ENCODE data around the gene TCEA3. TPM values are rescaled to one million over a fixed set of nuclear protein-coding genes. Genes with fewer than 3 reads are reported as not detected.
"Not testable (repeated sequence)": the region's sequence is repeated elsewhere in the genome, so short reads cannot be mapped to it uniquely, and the experiment has no call there.

The TCEA3 gene
- total RNA-seq, 2 donors from 2014 or later: 110 to 140 TPM

DNA sequence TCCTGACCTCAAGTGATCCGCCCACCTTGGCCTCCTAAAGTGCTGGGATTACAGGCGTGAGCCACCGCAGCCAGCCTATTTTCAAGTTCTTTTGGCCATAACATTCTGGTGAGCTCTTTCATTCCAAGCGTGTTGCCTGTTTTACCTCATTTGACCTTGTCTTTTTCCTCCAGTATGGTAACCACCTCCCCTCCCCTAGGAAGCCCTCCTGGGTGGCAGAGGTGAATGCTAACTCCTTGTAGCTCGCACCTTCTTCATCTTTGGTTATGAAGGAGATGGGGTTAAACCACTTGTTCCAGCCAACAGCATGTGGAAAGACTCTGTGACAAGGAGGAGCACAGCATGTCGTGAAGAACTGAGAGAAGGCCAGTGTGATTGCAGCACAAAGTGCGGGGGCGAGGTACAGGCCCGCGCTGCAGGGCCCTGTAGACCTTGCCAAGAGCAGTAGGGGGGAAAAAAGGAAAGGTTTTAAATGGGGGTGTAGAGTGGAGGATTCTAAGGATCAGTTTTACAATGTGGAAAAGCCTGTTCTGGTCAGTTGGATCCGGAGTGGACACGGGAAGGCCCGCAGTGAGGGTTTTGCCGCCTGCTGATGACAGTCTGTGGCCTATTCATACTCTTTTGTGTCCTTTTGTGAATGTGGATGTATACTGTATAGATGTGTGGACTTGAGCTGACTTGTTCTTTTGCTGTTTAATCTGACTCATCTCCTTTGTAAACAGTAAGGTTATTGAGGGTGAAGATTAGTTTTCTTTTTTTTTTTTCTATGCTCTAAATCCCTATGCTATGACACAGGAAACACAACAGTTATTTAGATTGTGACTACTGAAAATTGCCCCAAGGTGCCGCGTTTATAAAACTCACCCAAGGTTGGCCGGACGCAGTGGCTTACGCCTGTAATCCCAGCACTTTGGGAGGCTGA is 47.4 kb downstream of the TCEA3 start:
- intact Hi-C loops (cut with DNase I): no loop called here
- H3K27ac ChIP-seq: peak overlapping the region in 3 of 4 donors; percentile 3 to 32 (median 31)
- H3K4me3 ChIP-seq: no peak overlapping the region
- WGBS, 2 donors: 83 to 90% methylated on average over 19 of the region's 19 CpGs
- no peaks in the 10 kb centered on the region for H3K9me3 ChIP-seq
- DNase-seq (peak in 3 of 4 donors; percentile 31 to 51 (median 32)), ATAC-seq (peak; percentile 57)
- H3K36me3 ChIP-seq (replicated peaks in 1 of 2; ENCODE audit: insufficient read depth in 1 of 2, low read depth in 2 of 2): peaks cover 0 to 5% of the 10 kb centered on the region in 2 donors
- no peaks in the 10 kb centered on the region for H3K27me3 ChIP-seq
- TF ChIP-seq, protein P1, sequence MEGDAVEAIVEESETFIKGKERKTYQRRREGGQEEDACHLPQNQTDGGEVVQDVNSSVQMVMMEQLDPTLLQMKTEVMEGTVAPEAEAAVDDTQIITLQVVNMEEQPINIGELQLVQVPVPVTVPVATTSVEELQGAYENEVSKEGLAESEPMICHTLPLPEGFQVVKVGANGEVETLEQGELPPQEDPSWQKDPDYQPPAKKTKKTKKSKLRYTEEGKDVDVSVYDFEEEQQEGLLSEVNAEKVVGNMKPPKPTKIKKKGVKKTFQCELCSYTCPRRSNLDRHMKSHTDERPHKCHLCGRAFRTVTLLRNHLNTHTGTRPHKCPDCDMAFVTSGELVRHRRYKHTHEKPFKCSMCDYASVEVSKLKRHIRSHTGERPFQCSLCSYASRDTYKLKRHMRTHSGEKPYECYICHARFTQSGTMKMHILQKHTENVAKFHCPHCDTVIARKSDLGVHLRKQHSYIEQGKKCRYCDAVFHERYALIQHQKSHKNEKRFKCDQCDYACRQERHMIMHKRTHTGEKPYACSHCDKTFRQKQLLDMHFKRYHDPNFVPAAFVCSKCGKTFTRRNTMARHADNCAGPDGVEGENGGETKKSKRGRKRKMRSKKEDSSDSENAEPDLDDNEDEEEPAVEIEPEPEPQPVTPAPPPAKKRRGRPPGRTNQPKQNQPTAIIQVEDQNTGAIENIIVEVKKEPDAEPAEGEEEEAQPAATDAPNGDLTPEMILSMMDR (IDR thresholded peaks at IDR 0.05): no peak
- TF ChIP-seq POLR2A (IDR thresholded peaks at IDR 0.05): no peak
- H3K4me1 ChIP-seq: no peaks in the 10 kb centered on the region

DNA sequence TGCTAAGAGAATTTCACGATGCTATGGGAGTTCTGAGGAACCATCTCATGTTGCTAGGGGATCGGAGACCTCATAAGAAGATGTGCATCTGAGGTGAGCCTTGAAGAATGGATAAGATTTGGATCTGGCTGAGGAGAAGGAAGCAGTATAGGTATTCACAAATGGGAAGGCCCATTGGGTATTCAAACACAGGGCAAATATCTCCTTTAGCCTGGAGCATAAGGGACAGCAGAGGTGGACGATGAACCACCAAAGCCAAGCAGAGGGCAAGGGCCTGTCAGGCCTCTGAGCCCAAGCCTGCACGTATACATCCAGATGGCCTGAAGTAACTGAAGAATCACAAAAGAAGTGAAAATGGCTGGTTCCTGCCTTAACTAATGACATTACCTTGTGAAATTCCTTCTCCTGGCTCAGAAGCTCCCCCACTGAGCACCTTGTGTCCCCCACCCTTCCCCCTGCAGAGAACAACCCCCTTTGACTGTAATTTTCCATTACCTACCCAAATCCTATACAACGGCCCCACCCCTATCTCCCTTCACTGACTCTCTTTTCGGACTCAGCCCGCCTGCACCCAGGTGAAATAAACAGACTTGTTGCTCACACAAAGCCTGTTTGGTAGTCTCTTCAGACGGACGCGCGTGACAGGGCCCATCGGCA is 50.3 kb downstream of the TCEA3 start:
- ATAC-seq; intact Hi-C loops (cut with DNase I); H3K9me3 ChIP-seq; H3K4me3 ChIP-seq; H3K27me3 ChIP-seq; H3K36me3 ChIP-seq (replicated peaks in 1 of 2; ENCODE audit: insufficient read depth in 1 of 2, low read depth in 2 of 2); DNase-seq: not testable (repeated sequence)
- Histone ChIP-seq H3K4me1 (peaks cover 19% of the 10 kb centered on the region), H3K27ac (peak overlapping the region in 1 of 4 donors; percentile 24)
- 52 to 71% methylated on average over 11 to 12 of the region's 12 CpGs for WGBS, 2 donors

DNA sequence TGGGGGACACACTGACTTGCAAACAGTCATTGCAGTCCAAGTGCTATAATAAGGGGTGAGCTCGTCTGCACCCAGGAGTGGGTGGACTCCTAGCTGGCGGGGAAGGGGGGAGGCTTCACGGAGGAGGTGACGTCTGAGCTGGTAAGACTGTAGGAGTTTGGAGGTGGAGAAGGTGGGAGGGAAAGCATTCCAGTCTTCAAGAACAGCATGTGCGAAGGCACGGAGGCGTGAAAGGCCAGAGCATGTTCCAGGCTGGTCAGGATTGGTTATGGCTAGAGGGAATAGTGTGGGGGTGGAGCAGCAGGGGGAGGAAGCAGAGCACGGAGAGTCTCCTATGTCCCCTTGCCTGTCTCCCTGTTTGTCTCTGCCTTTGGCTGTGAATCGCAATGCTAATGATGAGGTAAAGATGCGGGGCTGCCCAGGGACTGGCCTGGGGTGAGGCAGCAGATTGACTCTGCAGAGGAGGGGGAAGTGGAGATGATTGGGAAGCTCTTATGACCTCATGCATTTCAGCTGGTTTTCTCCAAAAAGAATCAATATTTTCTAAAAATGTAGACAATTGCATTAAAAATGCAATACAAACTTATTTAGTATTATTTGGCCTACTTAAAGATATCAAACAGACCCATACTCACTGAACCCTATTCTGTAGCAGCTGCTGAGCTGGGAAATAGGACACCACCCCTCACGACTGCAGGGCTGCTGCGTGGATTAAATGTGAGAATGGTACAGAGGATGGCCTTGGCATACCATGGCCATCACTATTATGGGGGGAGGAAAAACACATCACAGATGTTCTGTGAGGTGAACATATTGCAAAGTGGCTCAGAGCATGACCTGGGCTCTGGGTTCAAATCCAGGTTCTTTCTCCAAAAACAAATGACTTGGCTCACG is 52.3 kb downstream of the TCEA3 start:
- DNase-seq: no peak
- Histone ChIP-seq H3K27ac (no peak overlapping the region), H3K9me3 (no peaks in the 10 kb centered on the region), H3K4me1 (peaks cover 22% of the 10 kb centered on the region), H3K27me3 (no peaks in the 10 kb centered on the region), H3K4me3 (no peak overlapping the region), H3K36me3 (replicated peaks in 1 of 2; ENCODE audit: insufficient read depth in 1 of 2, low read depth in 2 of 2) (no peaks in the 10 kb centered on the region)
- WGBS, 2 donors: 73 to 77% methylated on average over 12 to 13 of the region's 13 CpGs
- no peak for ATAC-seq
- intact Hi-C loops (cut with DNase I): no loop called here
- TF ChIP-seq POLR2A (IDR thresholded peaks at IDR 0.05): no peak
- TF ChIP-seq, protein P1 (IDR thresholded peaks at IDR 0.05): no peak

DNA sequence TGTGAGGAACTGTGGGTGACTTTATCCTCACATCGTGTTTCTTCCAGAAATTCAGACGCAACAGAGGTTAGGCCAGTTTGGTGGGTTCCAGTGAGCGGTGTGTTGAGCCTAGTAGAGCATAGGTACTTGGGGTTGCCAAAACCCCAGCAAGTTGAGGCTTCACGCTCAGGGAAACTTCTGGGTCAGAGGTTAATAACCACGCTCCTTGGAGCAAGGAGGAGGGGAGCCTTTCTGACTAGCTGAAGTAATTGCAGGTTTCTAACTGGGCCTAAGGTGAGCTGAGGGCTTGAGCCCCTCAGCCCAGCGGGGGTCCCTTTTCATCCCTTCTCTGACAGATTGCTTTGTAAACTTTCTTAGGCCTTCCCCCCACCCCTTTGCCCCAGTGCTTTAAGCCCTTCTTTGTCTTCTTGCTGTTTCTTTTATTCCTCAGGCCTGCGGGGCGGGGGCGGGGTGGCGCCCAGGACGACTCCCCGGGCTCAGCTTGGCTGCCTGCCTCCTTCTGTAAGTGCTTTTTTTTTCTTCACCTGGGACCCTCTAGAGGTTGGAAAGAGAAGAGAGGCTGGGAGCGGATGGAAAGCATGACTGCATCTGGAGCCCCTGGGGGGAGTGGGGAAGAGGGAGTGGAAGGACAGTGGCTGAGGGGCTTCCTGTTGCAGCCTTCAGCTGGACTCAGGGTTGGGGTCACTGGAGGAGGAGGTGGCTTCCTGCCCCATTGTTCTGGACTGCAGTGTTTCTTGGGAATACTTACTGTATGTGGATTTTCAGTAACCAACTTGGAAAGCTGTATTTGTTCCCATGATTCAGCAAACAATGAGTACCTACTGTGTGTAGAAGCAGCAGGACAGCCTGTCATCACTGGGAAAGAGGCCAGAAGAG is 53.6 kb downstream of the TCEA3 start:
- ATAC-seq (no peak), DNase-seq (peak in 1 of 4 donors; percentile 20)
- H3K4me1 ChIP-seq: peaks cover 33% of the 10 kb centered on the region
- H3K36me3 ChIP-seq (replicated peaks in 1 of 2; ENCODE audit: insufficient read depth in 1 of 2, low read depth in 2 of 2): no peaks in the 10 kb centered on the region
- no peaks in the 10 kb centered on the region for H3K27me3 ChIP-seq
- TF ChIP-seq, protein P1 (IDR thresholded peaks at IDR 0.05): no peak
- no peak for TF ChIP-seq POLR2A (IDR thresholded peaks at IDR 0.05)
- peak overlapping the region in 3 of 4 donors; percentile 89 to 97 (median 97) for H3K27ac ChIP-seq
- intact Hi-C loops (cut with DNase I): no loop called here
- no peaks in the 10 kb centered on the region for H3K9me3 ChIP-seq
- 28 to 31% methylated on average over 13 of the region's 13 CpGs for WGBS, 2 donors
- no peak overlapping the region for H3K4me3 ChIP-seq

All from body of pancreas (tissue), 4 donors.